ENCODE data around the gene MYB. TPM values are rescaled to one million over a fixed set of nuclear protein-coding genes. Genes with fewer than 3 reads are reported as not detected.
"Not testable (repeated sequence)": the region's sequence is repeated elsewhere in the genome, so short reads cannot be mapped to it uniquely, and the experiment has no call there.

Gene MYB
- total RNA-seq, 2 donors from 2014 or later: 4.3 to 7.2 TPM

- TF ChIP-seq POLR2AphosphoS5 (IDR thresholded peaks at IDR 0.05) (no peak), POLR2A (IDR thresholded peaks at IDR 0.05) (no peak), CTCF (IDR thresholded peaks at IDR 0.05) (no peak)
- WGBS: 77% methylated on average over 3 of the region's 3 CpGs
- intact Hi-C loops (cut with DNase I): no loop called here
Measured at GRCh38 chr6:135159531-135159930, 21.6 kb upstream of the MYB start.

GRCh38 chr6:135161411-135162395 lies 19.4 kb upstream of the MYB start:
- TF ChIP-seq POLR2AphosphoS5 (IDR thresholded peaks at IDR 0.05) (no peak), POLR2A (IDR thresholded peaks at IDR 0.05) (no peak)
- H3K27ac ChIP-seq: no peak overlapping the region
- no peak for DNase-seq (ENCODE audit: low spot score)

More at GRCh38 chr6:135159531-135159930, 21.6 kb upstream of the MYB start:
- Histone ChIP-seq H3K27me3 (replicated peaks; ENCODE audit: insufficient read depth) (no peaks in the 10 kb centered on the region), H3K27ac (no peak overlapping the region), H3K9me3 (no peaks in the 10 kb centered on the region), H3K4me1 (replicated peaks) (no peaks in the 10 kb centered on the region), H3K36me3 (no peaks in the 10 kb centered on the region), H3K4me3 (no peak overlapping the region)
- DNase-seq (ENCODE audit: low spot score): no peak

GRCh38 chr6:135162678-135163439 lies 18.2 kb upstream of the MYB start:
- H3K36me3 ChIP-seq: no peaks in the 10 kb centered on the region
- no peaks in the 10 kb centered on the region for H3K9me3 ChIP-seq
- 59% methylated on average over 10 of the region's 10 CpGs for WGBS
- TF ChIP-seq CTCF (IDR thresholded peaks at IDR 0.05) (peak in 1 of 4 experiments; percentile 37), POLR2AphosphoS5 (IDR thresholded peaks at IDR 0.05) (no peak)
- no peaks in the 10 kb centered on the region for H3K4me1 ChIP-seq (replicated peaks)
- DNase-seq (ENCODE audit: low spot score): no peak
- H3K27me3 ChIP-seq (replicated peaks; ENCODE audit: insufficient read depth): no peaks in the 10 kb centered on the region
- H3K27ac ChIP-seq: no peak overlapping the region
- intact Hi-C loops (cut with DNase I): no loop called here
- no peak overlapping the region for H3K4me3 ChIP-seq

More at GRCh38 chr6:135161411-135162395, 19.4 kb upstream of the MYB start:
- 80% methylated on average over 3 of the region's 3 CpGs for WGBS
- Histone ChIP-seq H3K27me3 (replicated peaks; ENCODE audit: insufficient read depth) (no peaks in the 10 kb centered on the region), H3K9me3 (no peaks in the 10 kb centered on the region), H3K4me1 (replicated peaks) (no peaks in the 10 kb centered on the region), H3K36me3 (no peaks in the 10 kb centered on the region), H3K4me3 (no peak overlapping the region)
- intact Hi-C loops (cut with DNase I): no loop called here

GRCh38 chr6:135163440-135163738 lies 17.7 kb upstream of the MYB start:
- no peaks in the 10 kb centered on the region for H3K9me3 ChIP-seq
- intact Hi-C loops (cut with DNase I): no loop called here
- no peaks in the 10 kb centered on the region for H3K36me3 ChIP-seq
- H3K27ac ChIP-seq: no peak overlapping the region
- DNase-seq (ENCODE audit: low spot score): no peak
- 91% methylated on average over 3 of the region's 3 CpGs for WGBS
- TF ChIP-seq POLR2A (IDR thresholded peaks at IDR 0.05): no peak
- no peak for TF ChIP-seq CTCF (IDR thresholded peaks at IDR 0.05)
- no peak for TF ChIP-seq POLR2AphosphoS5 (IDR thresholded peaks at IDR 0.05)
- H3K27me3 ChIP-seq (replicated peaks; ENCODE audit: insufficient read depth): no peaks in the 10 kb centered on the region
- H3K4me3 ChIP-seq: no peak overlapping the region
- no peaks in the 10 kb centered on the region for H3K4me1 ChIP-seq (replicated peaks)

GRCh38 chr6:135164387-135164786 lies 16.7 kb upstream of the MYB start:
- WGBS: 94% methylated on average over 6 of the region's 6 CpGs
- H3K27ac ChIP-seq; intact Hi-C loops (cut with DNase I); H3K27me3 ChIP-seq (replicated peaks; ENCODE audit: insufficient read depth); H3K4me3 ChIP-seq; DNase-seq (ENCODE audit: low spot score); H3K36me3 ChIP-seq; H3K9me3 ChIP-seq; H3K4me1 ChIP-seq (replicated peaks): not testable (repeated sequence)

All from prostate gland (tissue), 2 donors.